ENCODE data around the gene PPP4R3A.

DNA sequence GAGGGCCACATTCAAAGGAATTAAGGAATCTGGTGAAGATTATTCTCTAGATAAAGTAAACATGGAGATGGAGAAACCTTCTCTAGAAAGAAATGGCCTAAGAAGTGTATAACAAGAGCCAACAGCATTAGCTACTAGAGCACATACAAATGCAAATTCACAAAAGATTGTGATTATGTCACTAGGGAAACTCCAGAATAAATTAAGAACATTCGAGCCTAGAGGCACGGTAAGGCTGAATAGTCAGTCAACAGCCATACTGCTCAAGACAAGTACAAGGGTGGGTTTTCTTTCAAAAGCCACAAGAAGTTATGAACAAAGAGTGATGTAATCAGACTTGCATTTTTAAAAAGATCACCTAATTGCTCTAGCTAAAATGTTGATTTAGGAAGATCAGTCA, 25.4 kb downstream of the PPP4R3A start:
- no peak for TF ChIP-seq EZH2 (IDR thresholded peaks at IDR 0.05)
- TF ChIP-seq CTCF (IDR thresholded peaks at IDR 0.05): no peak

All from neural progenitor cell (in vitro differentiated cells).